IPS-NIHi7 (cell line): Measurements from ENCODE around the gene CDK5.
A peak's percentile ranks its signal among the peaks of the same experiment; 100 is the strongest.
"Not testable (repeated sequence)": the region's sequence is repeated elsewhere in the genome, so short reads cannot be mapped to it uniquely, and the experiment has no call there.

ENCODE experiments used
- DNase-seq: peaks from one replicate; pipeline ENCODE4 v3.0.0; 2012; ENCODE audit warnings: mixed read lengths; ENCODE audit errors: extremely low spot score

CDK5 gene

DNA sequence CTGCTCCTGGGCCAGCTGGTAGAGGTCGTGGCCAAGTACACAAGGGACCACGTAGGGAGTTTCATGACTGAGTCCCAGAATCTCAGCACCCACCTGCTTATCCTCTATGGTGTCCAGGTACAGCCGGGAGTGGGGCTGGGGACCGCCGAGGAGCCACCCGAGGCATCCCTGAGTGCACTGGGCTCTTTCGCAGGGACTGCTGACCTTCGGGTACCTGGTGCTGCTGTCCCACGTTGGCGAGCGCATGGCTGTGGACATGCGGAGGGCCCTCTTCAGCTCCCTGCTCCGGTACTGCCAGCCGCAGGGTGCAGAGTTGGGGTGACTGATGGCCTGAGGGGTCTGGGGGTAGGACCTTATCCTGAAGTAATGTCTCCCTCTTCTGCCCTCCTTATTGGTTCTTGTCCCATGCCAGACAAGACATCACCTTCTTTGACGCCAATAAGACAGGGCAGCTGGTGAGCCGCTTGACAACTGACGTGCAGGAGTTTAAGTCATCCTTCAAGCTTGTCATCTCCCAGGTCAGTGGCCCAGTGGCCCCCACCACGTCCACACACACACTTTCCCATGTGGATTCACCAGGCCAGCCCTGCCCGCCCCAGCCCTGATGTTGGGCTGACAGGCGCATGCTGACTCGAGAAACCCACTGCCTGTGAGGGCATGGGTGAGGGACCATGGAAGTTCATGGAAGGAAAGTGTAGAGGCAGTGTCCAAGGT is 23.2 kb downstream of the CDK5 start:
- DNase-seq = no peak

DNA sequence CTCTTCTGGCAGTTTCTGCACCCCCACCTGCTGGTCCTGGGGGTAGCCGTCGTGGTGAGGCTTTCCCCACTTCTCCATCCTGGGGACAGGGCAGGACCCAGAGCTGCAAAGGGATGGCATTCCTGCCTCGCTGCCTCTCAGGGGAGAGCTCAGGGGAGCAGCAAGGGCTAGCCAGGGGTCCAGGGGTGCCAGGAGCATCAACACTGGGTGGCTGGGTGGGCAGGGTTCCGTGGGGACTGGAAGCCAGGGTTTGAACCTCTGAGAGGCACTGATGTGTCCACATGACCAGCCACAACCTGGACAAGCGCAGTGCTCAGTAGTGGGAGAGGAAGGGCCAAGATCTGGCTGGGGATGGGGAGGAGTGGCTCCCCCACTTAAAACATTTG is 23.8 kb downstream of the CDK5 start:
- DNase-seq = no peak

DNA sequence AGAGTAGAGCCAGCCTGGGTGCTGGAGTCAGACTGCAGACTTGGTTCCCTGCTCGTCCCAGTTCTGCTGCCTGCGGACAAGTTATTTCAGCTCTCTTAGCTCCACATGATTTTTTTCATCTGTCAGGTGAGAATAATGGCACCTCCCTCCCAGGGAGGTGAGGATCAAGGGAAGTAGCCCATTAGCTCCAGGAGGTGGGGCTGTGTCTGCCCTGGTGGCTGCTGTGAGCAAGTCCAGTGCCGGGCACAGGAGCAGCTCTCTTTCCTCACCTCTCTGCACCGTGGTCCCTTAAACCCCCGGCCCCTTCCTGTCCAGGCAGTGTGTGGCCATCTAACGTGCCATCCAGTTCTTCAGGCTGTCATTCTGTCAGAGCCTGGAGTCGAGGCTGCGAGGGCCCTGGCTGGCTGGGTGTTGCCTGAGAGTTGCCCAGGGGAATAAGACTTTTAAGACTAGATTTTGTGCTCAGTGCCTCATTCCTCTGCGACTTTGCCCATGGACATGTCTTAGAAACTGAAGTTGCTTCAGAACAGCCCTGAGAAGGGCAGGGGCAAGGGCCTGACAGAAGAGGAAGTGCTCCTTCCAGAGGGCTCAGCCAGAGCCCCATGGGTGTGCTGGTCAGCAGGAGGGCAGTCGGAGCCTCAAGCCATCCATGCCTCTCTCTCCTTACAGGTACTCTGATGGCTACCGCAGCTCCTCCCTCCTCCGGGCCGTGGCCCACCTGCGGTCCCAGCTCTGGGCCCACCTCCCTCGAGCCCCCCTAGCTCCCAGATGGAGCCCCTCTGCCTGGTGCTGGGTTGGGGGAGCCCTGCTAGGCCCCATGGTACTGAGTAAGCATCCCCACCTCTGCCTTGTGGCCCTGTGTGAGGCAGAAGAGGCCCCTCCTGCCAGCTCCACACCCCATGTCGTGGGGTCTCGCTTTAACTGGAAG is 24.5 kb downstream of the CDK5 start:
- peak; percentile 42 for DNase-seq

DNA sequence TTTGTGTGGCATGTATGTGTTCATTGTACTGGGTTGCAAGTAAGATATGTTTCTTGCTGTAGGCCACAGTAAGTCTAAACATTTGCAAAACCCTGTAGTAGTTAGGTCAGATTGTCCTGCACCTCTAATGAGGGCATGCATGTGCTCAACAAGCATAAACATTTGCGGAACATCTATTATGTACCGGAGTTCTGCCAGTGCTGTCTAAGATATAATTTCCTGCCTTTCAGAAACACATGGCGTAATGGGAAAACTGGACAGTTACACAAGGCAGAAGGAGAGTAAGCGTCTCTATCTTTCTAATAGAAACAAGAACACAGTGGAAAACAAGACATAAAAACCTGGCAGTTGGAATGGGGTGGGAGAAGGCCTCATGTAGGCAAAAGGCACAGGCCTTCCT is 26.7 kb downstream of the CDK5 start:
- no peak for DNase-seq

DNA sequence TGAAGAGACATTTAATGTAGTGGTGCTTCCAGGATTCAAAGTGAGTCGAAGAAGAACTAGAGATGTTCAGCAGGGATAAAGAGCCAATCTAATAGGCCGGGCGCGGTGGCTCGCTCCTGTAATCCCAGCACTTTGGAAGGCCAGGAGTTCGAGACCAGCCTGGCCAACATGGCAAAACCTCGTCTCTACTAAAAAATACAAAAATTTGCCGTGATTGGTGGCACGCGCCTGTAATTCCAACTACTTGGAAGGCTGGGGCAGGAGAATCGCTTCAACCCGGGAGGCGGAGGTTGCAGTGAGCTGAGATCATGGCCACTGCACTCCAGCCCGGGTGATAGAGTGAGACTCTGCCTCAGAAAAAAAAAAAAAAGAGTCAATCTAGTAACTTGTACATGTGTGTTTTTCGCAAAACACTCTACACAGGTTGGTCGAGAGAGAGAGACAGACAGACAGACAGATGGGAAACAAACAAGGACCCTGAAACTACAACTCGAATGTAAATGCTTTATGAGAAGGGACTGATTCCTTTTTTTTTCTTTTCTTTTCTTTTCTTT is 28.7 kb downstream of the CDK5 start:
- no peak for DNase-seq

DNA sequence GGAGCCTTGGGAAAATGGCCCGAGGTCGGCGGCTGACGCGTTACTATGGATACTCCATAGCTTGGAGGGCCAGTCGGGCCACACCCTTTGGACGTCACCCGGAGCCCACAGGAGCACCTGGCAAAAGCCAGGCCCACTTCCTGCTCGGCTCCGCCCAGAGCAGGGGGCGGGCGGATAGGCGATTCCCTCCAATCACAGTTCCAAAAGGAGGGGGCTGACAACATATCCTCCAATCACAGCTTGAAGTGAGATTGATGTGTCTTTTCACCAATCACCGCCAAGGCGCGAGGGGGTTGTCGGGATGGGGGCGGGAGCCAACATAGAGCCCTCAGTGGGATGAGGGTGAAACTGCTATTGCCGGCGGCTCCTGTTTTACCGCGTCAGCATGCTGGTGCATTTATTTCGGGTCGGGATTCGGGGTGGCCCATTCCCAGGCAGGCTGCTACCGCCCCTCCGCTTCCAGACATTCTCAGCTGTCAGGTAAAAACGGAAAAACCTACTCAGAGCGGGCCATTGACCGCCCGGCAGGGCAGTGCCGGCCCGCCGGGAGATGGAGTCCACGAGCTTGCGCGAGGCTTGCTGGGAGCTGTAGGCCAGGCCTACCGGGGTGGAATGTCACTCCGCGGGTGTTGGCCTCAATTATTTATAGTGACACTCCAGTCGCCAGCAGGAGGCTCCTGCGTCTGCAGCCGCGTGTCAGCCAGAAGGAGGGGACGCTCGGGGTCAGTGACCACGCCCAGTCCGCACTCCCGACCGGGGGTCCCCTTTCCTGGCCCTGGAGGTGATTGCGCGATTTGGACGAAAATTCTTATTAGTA is 29.4 kb downstream of the CDK5 start, which contains the start of gene ABCB8:
Gene ABCB8, plus strand, starts transcription at position 320 of the 817 bp plus-strand sequence. Its CDS starts 66 bp downstream, at position 386.
- DNase-seq = peak; percentile 99

DNA sequence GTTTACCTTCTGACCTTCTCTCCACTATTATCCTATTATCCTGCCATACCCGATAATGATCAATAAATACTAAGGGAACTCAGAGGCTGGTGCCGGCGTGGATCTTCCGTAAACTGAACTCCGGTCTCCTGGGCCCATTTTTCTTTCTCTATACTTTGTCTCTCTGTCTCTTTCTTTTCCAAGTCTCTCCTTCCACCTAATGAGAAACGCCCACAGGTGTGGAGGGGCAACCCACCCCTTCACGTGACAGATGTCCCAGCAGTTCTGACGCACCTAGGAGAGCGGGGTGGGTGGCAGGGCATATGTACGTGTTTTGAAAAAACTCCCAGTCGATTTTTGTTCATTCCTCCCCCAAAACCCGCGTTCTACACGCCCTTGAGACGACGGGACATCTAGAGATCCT is 30.0 kb downstream of the CDK5 start:
- DNase-seq = not testable (repeated sequence)

DNA sequence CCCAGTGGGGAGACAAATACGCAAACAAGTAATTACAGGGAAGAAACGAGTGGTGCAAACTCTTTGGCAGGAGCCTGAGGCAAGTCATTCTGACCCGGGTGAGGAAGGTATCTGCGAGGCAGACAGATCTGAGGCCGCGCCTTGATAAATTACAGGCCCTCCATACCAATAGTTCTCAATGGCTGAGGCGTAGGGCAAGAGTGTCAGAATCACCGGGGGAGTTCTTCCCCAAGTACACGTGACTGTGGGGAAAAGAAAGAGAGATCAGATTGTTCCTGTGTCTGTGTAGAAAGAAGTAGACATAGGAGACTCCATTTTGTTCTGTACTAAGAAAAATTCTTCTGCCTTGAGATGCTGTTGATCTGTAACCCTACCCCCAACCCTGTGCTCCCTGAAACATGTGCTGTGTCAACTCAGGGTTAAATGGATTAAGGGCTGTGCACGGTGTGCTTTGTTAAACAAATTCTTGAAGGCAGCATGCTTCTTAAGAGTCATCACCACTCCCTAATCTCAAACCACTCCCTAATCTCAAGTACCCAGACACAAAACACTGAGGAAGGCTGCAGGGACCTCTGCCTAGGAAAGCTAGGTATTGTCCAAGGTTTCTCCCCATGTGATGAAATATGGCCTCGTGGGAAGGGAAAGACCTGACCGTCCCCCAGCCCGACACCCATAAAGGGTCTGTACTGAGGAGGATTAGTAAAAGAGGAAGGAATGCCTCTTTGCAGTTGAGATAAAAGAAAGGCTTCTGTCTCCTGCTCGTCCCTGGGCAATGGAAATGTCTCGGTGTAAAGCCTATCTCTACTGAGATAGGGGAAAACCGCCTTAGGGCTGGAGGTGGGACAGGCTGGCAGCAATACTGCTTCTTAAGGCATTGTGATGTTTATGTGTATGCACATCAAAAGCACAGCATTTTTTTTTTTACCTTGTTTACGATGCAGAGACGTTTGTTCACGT is 30.6 kb downstream of the CDK5 start:
- not testable (repeated sequence) for DNase-seq

DNA sequence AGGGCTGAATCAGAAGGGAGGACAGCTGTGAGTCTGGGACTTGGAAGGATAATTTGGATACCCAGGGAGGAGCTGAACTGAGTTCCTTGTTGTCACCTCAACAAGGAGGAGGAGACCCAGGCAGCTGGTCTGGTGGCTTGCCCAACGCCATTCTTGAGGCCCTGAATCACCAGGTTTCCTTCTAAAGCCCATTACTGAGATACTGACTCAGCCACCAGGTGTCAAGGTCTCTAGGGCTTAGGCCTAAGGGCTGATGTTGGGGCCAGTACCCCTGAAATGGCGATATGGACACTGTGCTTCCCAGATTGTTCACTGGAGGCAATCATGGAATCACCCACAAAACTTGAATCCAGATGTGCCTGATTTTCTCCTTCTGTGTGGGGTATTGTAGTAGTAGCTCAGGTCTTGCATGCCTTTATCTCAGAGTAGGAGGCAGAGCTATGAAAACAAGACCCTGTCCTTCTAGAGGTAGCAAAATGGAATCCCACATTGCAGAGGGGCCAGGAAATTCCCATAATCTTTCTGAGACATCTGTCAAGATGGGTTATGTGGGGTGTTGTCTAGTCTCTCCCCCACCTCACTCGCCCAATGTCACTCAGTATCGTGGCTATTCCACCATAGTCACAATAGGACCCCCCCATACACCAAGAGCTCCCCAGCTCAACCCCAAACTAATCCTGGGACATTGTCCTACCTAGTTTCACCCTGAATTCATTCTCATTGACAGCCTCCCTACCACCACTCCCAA is 31.6 kb downstream of the CDK5 start:
- no peak for DNase-seq

DNA sequence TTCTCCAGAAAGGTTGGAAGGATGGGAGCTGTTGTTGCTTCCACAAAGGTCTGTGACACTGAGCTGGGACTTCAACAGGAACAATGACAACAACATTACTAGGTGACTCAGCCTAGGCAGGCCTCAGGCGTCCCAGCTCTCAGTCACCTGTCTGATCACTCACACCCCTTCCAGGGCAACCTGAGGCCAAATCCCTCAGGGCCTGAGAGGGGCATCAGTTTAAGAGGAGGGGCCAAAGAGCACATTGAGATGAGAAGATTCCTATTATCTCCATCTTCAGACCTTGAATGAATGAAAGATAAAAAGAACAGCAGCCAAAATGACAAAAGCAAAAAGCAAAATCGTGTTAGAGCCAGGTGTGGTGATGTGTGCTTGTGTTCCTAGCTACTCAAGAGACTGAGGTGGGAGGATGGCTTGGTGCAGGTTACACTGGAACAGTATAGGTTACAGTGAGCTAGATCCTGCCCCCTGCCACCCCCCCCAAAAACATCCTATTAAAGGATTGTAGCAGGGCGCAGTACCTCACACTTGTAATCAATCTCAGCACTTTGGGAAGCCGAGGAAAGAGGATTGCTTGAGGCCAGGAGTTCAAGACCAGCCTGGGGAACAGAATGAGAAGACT is 33.2 kb downstream of the CDK5 start, which contains the start of gene ATG9B:
Gene ATG9B, minus strand, starts transcription at position 60 of the 622 bp plus-strand sequence. CDS start 71 bp downstream, outside the sequence.
- no peak for DNase-seq

DNA sequence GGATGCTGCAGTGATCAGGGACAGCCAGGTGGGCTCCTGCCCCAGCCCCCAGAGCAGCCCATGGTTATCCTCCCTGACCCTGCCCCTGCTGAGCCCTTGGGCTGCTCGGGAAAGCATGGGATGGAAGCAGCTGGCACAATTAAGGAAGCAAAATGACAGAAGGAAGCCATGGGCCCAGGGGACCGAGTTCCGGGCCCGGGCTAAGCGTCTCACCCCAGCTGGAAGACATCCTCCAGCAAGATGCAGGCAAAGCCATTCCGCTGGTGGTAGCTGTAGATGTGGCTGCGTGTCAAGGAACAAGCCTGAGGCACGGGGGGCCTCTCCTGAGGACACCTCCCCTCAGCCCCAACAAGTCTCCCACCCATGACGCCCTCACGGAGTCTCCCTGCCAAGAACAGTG is 34.5 kb downstream of the CDK5 start:
- DNase-seq = no peak

DNA sequence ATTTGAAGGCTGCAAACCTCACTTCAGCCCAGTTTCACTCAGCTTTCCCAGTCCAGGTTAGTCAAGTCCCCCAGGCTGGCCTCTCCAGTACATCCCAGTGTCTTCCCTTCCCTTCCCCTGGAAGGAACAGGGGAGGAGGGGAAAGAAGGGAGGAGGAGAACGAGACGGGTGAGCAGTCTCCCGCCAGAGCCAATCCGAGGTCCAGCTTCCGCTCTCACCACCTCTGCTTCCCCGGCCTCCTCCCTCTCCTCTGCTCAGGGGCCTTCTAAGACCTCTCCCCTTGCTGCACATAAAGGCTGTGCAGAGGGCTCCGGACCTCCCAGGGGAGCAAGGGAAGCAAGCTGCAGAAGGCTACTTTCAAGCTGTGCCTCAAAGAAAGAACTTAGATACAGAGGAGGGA is 37.5 kb downstream of the CDK5 start:
- DNase-seq = no peak

DNA sequence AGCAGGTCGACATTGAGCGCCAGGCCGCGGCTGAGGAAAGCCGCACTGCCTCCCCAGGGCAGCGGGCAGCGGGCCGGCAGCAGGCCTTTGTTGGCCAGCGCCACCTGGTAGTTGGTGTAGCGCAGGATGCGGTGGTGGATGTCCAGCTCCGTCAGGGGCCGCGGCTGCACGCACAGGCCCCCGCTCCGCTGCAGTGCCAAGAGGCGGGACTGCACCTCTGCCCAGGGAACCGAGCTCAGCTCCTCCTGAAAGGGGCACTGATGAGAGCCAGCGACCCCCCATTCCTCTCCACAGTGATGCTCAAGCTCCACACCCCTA is 38.6 kb downstream of the CDK5 start:
- DNase-seq = no peak

DNA sequence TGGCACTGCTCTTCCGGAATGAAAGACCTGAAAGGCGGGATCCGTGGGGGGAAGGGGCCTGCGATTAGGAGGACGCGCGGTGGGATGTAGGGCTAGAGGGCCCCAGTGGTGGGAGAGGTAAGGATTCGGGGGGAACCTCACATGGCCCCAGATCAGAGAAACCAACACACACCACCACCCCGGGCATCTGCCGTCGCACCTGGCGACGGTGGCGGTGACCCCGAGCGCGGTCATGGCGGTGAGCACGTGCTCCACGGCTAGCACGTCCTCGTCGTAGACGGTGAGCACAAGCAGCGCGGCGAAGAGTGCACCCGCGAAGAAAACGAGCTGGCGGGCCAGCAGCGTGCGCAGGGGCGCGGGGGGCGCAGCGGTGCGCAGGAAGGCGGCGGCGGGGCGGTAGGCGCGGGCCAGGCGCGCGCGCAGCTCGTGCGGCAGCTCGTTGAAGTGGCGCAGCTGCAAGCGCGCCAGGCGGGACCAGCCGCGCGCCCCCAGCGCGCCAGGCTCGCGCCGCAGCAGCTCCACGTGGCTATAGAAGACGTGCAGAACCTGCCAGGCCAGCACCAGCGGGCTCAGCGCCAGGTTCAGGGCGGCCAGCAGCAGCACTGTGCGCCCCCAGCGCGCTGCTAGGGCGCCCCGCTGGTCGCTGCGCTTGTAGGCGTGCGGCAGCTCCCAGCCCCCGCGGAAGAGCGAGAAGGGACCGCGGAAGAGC is 39.1 kb downstream of the CDK5 start:
- no peak for DNase-seq

DNA sequence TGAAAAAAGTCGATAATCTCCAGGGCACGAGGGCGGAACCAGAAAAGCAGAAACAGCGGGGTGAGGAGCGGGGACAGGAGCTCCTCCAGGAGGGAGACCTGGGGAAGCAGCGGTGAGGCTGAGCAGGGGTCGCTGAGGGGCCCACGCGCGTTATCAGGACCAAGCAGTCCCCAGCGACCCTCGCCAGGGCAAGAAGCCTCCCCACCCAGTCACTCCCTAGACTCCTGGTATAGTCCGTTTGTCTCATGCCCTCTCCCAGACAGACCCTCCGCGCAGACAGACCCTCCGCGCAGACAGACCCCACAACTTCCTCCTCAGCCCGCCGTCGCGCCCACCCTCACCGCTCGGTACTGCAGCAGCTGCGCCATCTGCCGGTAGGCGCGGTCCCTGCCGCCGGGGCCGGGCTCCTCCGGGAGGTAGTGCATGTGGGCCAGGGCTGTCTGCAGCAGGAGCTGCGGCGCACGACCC is 39.7 kb downstream of the CDK5 start:
- peak; percentile 79 for DNase-seq

DNA sequence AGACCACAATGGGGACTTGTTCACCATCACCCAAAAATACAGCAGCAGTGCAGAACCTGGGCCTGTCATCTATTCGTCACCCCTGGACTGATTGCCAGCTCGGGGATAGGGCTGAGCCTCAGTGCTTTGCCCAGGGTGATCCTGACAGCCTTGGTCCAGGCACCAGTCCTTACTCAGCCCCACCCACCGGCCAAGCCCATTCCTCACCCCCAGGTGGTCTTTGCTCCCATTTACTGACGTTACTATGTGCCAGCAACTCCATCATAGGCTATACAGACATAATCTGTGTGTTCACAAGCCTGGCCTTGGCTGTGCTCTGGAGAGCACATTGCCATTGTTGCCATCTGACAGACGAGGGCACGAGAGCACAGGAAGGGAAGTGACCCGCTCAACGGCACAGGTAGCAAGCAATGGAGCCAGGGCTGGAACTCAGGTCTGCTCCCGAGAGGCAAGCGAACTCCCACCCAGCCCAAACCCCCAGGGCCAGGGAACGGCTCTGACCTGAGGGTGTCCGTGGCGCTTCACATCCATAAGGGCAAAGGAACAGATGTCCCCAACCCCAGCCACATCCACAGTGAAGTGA is 40.2 kb downstream of the CDK5 start:
- DNase-seq = no peak

DNA sequence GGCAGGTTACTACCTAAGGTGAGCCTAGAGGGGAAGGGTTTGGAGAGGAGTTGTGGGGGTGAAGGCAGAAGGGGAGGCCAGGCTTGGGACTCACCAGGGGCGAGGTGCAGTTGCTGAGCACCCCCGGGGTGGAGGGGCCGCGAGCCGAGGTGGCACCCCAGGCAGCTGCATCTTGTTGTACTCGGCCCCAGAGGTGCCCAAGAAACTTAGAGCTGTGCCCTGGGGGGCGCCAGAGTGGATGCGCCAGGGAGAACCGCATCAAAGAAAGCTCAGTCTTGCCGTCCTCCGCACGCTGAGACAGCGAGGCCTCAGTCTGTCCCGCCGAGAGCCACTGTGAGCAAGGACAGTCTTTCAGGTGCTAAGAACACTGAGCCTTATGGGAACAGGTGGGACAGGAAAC is 40.8 kb downstream of the CDK5 start:
- no peak for DNase-seq

DNA sequence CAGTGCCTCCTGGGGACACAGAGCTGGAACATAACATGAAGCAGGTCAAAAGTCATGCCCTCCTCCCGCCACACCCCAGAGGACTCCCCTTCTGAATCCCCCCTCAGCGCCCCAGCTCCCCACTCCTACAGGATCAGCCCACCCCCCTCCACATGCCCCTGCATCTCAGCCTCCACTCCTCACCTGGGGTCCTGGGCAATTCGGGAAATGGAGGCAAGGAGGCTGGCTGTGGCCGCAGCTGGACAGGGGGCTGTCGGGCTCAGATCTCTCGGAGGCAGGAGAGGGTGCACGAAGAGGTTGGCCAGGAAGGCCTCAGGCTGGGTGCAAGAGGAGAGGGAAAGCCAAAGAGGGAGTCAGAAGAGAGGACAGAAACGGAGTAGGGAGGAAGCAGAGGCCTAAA is 41.2 kb downstream of the CDK5 start:
- DNase-seq = no peak
